Ovary (tissue), 9 donors: ENCODE measurements around the gene PHB1. TPM values are rescaled to one million over a fixed set of nuclear protein-coding genes. Genes with fewer than 3 reads are reported as not detected.
"Not testable (repeated sequence)": the region's sequence is repeated elsewhere in the genome, so short reads cannot be mapped to it uniquely, and the experiment has no call there.

Experiments
- DNase-seq, 5 donors: peaks; one replicate each; pipeline ENCODE4 v3.0.0-alpha.2; 2019 to 2020
- H3K27ac ChIP-seq, 2 donors: fragments of 200-600 bp; one replicate each; pipeline versions ENCODE4 v1.5.1 to v1.8.0; 2019 to 2022
- H3K27me3 ChIP-seq: fragments of 200-600 bp; one replicate; pipeline ENCODE4 v1.8.0; 2022
- H3K36me3 ChIP-seq: fragments of 200-600 bp; sonication (generic); one replicate; pipeline ENCODE4 v1.5.1; 2019
- H3K4me1 ChIP-seq: one replicate; pipeline ENCODE4 v1.8.1; 2013; ENCODE audit warnings: mild to moderate bottlenecking, moderate library complexity; ENCODE audit not compliant: insufficient read depth
- H3K4me3 ChIP-seq: fragments of 200-600 bp; sonication (generic); one replicate; pipeline ENCODE4 v1.5.1; 2017
- H3K9me3 ChIP-seq, 2 donors: fragments of 200-600 bp in 1 of 2; sonication (generic) in 1 of 2; one replicate each; pipeline versions ENCODE4 v1.5.1 to v1.8.1; 2013 to 2019; ENCODE audit warnings: mild to moderate bottlenecking in 1 of 2, moderate library complexity in 1 of 2
- EP300 ChIP-seq: sonication (generic); formaldehyde crosslinking; IDR thresholded peaks from one replicate; pipeline ENCODE4 v1.6.1; 2017; ENCODE audit warnings: antibody characterized with exemption
- POLR2A ChIP-seq: fragments of 450-650 bp; IDR thresholded peaks from one replicate; pipeline ENCODE4 v1.6.1; 2017; ENCODE audit warnings: antibody characterized with exemption, mild to moderate bottlenecking, moderate library complexity
- WGBS, 3 donors: extraction: QIAGEN DNeasy Blood & Tissue Kit in 1 of 3; methylation state at CpG; one replicate each; pipeline versions ENCODE4 v1.1.5 to v1.1.7; 2013 to 2017; 5-methylcytosine and 5-hydroxymethylcytosine counted together
- intact Hi-C, 4 donors: fragments of 100-400 bp; cut with DNase I; formaldehyde crosslinking; loops; one replicate each; pipeline versions ENCODE4 v1.11.0 to v1.15.1; 2022 to 2023
- polyA plus RNA-seq, 2 donors: library from polyadenylated mRNA; stranded (reverse); fragments of 200-250 nt in 1 of 2; fragments of 350-450 nt in 1 of 2; fragmentation: Illumina TruSeq in 1 of 2; extraction: RNeasy Lipid Tissue Mini Kit (QIAGEN cat#74804) in 1 of 2; gene quantifications; one replicate each; pipeline ENCODE4 v1.2.3, GENCODE V29; 2013 to 2014
- total RNA-seq, 7 donors: library from RNA; depleted of rRNA in 2 of 7; stranded (reverse); fragments of >200 nt in 2 of 7; fragmentation: NEBNext Ultra II Directional in 3 of 7; extraction: Animal tissue kit (Norgen Biotek cat#: 25700) in 3 of 7; gene quantifications; one replicate each; pipeline versions ENCODE4 v1.1.0 to v1.2.4, GENCODE V29; 2016 to 2023
- TF ChIP-seq, protein P1 (sequence below), 3 donors: fragments of 450-650 bp in 2 of 3; fragments of 200-600 bp in 1 of 3; IDR thresholded peaks; one replicate each; pipeline versions ENCODE4 v1.5.1 to v1.8.0; 2016 to 2022; ENCODE audit warnings: antibody characterized with exemption in 3 of 3, mild to moderate bottlenecking in 1 of 3
- donor health status: DM: no; HTN: no; CAD: no; lungs with moderate emphysema.
- donor health status: DM: no; HTN: no; CAD: no.
- donor health status: Bipolar disorder and iron deficiency.
- donor health status: DM: yes; HTN: yes; CAD: no.
- donor health status: DM: no; HTN: no; CAD: no.
- donor health status: DM: yes; HTN: yes; CAD: no.

PHB1 gene
- total and polyA plus RNA-seq, 9 donors = 46.0 to 148 (median 106) TPM

DNA sequence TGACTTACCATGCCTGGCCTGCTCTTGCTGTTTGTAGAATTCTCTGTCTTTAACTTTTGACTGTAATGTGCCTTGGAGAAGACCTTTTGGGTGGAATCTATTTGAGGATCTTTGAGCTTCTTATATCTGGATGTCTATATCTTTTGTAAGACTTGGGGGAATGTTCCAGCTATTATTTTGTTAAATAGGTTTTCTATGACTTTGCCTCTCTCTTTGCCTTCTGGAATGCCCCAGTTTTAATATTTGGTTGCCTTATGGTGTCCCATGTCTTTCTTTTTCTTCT lies 10.3 kb upstream of the PHB1 start:
- intact Hi-C loops = no loop called here
- H3K4me1 ChIP-seq = no peaks in the 10 kb centered on the region
- no peak for TF ChIP-seq EP300
- TF ChIP-seq POLR2A = no peak
- TF ChIP-seq, protein P1, sequence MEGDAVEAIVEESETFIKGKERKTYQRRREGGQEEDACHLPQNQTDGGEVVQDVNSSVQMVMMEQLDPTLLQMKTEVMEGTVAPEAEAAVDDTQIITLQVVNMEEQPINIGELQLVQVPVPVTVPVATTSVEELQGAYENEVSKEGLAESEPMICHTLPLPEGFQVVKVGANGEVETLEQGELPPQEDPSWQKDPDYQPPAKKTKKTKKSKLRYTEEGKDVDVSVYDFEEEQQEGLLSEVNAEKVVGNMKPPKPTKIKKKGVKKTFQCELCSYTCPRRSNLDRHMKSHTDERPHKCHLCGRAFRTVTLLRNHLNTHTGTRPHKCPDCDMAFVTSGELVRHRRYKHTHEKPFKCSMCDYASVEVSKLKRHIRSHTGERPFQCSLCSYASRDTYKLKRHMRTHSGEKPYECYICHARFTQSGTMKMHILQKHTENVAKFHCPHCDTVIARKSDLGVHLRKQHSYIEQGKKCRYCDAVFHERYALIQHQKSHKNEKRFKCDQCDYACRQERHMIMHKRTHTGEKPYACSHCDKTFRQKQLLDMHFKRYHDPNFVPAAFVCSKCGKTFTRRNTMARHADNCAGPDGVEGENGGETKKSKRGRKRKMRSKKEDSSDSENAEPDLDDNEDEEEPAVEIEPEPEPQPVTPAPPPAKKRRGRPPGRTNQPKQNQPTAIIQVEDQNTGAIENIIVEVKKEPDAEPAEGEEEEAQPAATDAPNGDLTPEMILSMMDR (IDR thresholded peaks at IDR 0.05) = no peak
- H3K27ac ChIP-seq = no peak overlapping the region
- H3K27me3 ChIP-seq = no peaks in the 10 kb centered on the region
- no peak for DNase-seq
- no peak overlapping the region for H3K4me3 ChIP-seq
- no peaks in the 10 kb centered on the region for H3K9me3 ChIP-seq
- no peaks in the 10 kb centered on the region for H3K36me3 ChIP-seq

DNA sequence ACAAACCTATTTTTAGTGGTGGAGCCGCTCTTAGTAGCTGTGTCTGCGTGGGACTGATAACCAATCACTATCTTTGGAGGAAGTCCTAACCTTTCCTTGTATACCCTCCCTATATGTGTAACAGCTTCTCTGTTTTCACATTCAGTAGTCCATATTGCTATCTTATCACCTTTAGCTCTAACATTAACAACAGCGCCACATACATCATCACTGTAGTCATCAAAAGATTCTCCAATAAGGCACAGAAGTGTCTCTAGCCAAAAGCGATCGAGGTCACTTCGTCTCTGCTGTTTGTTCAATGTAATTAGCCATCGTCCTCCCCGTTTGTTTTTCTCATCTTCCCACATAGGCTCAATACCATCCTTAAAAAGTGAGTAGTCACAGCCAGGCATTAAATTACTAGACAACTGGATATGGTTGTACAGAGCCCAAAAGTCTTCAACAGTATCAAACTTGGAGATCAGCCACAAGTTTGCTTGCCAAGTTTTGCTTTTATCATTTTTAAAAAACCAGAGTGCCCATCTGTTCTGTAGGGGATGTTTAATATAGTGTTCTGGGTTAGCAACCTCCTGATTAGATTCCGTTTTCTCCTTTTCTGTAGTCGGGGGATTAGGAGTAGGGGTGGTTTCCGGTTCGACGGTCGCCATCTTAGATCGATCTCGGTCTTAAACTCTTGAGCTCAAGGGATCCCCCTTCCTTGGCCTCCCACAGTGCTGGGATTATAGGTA lies 9.8 kb upstream of the PHB1 start:
- H3K9me3 ChIP-seq, intact Hi-C loops, DNase-seq, H3K4me1 ChIP-seq, H3K4me3 ChIP-seq, H3K27ac ChIP-seq, H3K36me3 ChIP-seq, H3K27me3 ChIP-seq: not testable (repeated sequence)
- 47 to 77% (median 49%) methylated on average over 16 of the region's 16 CpGs for WGBS, 3 donors

DNA sequence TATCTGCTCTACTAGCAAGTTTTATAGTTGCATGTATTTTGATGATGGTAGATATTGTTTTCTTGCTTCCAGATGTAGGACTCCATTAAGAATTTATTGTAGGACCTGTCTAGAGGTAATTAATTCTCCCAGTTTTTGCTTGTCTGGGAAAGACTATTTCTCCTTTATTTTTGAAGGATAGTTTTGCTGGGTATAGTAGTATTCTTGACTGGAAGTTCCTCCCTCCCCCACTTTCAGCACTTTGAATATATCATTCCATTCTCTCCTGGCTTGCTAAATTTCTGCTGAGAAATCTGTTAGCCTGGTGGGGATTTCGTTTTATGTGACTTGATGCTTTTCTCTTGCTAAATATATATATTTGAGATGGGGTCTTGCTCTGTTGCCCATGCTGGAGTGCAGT lies 8.0 kb upstream of the PHB1 start:
- H3K36me3 ChIP-seq = no peaks in the 10 kb centered on the region
- no peaks in the 10 kb centered on the region for H3K27me3 ChIP-seq
- TF ChIP-seq, protein P1 (IDR thresholded peaks at IDR 0.05) = no peak
- no peak for TF ChIP-seq POLR2A
- no peak for TF ChIP-seq EP300
- no peak overlapping the region for H3K27ac ChIP-seq
- H3K9me3 ChIP-seq = no peaks in the 10 kb centered on the region
- H3K4me3 ChIP-seq = no peak overlapping the region
- no peak for DNase-seq
- H3K4me1 ChIP-seq = no peaks in the 10 kb centered on the region
- intact Hi-C loops = no loop called here
- 60 to 78% (median 74%) methylated on average over 1 of the region's 1 CpG for WGBS, 3 donors

DNA sequence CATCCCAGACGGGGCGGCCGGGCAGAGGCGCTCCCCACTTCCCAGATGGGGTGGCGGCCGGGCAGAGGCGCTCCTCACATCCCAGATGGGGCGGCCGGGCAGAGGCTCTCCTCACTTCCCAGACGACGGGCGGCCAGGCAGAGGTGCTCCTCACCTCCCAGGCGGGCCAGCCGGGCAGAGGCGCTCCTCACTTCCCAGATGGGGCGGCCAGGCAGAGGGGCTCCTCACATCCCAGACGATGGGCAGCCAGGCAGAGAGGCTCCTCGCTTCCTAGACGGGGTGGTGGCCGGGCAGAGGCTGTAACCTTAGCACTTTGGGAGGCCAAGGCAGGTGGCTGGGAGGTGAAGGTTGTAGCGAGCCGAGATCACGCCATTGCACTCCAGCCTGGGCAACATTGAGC lies 5.1 kb upstream of the PHB1 start:
- H3K27ac ChIP-seq, H3K9me3 ChIP-seq, H3K4me3 ChIP-seq, DNase-seq, H3K4me1 ChIP-seq, H3K27me3 ChIP-seq, H3K36me3 ChIP-seq: not testable (repeated sequence)
- intact Hi-C loops = loop anchor here in 1 of 4 donors (5.0 kb wide), 1 partner anchor 697 kb away; the partner anchor contains the start of genes PRAC1 and PRAC2
- WGBS, 3 donors = 89 to 92% (median 91%) methylated on average over 22 to 23 of the region's 23 CpGs

DNA sequence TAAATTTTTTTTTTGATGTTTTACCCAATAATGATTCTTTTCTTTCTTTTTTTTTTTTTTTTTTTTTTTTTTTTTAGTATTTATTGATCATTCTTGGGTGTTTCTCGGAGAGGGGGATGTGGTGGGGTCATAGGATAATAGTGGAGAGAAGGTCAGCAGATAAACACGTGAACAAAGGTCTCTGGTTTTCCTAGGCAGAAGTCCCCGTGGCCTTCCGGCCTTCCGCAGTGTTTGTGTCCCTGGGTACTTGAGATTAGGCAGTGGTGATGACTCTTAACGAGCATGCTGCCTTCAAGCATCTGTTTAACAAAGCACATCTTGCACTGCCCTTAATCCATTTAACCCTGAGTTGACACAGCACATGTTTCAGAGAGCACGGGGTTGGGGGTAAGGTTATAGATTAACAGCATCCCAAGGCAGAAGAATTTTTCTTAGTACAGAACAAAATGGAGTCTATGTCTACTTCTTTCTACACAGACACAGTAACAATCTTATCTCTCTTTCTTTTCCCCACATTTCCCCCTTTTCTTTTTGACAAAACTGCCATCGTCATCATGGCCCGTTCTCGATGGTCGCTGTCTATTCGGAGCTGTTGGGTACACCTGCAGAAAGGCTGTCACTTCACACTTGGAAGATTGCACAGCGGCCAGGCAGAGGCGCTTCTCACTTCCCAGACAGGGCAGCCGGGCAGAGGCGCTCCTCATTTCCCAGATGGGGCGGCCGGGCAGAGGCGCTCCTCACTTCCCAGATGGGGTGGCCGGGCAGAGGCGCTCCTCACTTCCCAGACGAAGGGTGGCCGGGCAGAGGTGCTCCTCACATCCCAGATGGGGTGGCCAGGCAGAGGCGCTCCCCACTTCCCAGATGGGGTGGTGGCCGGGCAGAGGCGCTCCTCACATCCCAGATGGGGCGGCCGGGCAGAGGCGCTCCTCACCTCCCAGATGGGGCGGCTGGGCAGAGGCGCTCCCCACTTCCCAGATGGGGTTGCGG lies 4.4 kb upstream of the PHB1 start:
- not testable (repeated sequence) for H3K4me3 ChIP-seq, H3K27ac ChIP-seq, H3K27me3 ChIP-seq, H3K4me1 ChIP-seq, DNase-seq, H3K36me3 ChIP-seq, H3K9me3 ChIP-seq
- WGBS, 3 donors = 90 to 93% (median 92%) methylated on average over 31 to 32 of the region's 32 CpGs
- intact Hi-C loops = loop anchor here in 1 of 4 donors (5.0 kb wide), 1 partner anchor 697 kb away; the partner anchor contains the start of genes PRAC1 and PRAC2

DNA sequence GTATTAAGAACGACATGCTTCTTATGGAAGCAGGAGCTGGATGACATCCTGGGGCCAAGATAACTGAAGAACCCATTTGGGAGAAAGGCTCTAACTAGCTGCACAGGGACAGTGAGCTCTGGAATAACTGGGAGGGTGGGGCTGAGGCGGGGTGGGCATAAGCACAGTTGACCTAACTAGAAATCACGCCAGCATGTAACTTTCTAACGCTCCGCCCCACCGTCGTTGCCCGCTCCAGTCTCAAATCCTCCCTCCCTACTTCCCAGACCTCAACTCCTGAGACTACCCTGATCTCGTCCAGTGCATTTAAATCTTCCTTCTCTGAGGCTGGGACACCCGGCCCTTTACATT lies 436 bp downstream of the PHB1 start:
- Histone ChIP-seq H3K27me3 (no peaks in the 10 kb centered on the region), H3K36me3 (no peaks in the 10 kb centered on the region), H3K27ac (no peak overlapping the region), H3K4me1 (peaks cover 2% of the 10 kb centered on the region), H3K9me3 (no peaks in the 10 kb centered on the region), H3K4me3 (peak overlapping the region; percentile 87)
- WGBS, 3 donors = 0 to 1% (median 0%) methylated on average over 10 of the region's 10 CpGs
- no peak for DNase-seq
- TF ChIP-seq POLR2A = no peak
- TF ChIP-seq, protein P1 (IDR thresholded peaks at IDR 0.05) = no peak
- TF ChIP-seq EP300 = no peak
- intact Hi-C loops = no loop called here
